SU-DHL-6 (cell line): ENCODE measurements around the gene ACTL7A.

Experiments
- H2AFZ ChIP-seq: fragments of 200-600 bp; sonication (generic); 2 replicates; pipeline ENCODE4 v1.6.1; 2014; ENCODE audit warnings: low read depth, mild to moderate bottlenecking, moderate library complexity, mixed read lengths, antibody characterized with exemption, low read length; ENCODE audit not compliant: severe bottlenecking
- H3F3A ChIP-seq: fragments of 200-600 bp; shearing (Covaris generic); 2 replicates; pipeline ENCODE4 v1.6.0; 2016; ENCODE audit warnings: antibody characterized with exemption, mild to moderate bottlenecking; ENCODE audit not compliant: insufficient read depth
- H3K27ac ChIP-seq: fragments of 200-600 bp; sonication (generic); 2 replicates; pipeline ENCODE4 v1.5.1; 2016; ENCODE audit warnings: low read depth, mild to moderate bottlenecking, low read length, moderate library complexity, mixed read lengths
- H3K27me3 ChIP-seq: fragments of 200-600 bp; sonication (generic), shearing (Covaris generic); 2 replicates; pipeline ENCODE4 v1.6.0; 2014; ENCODE audit warnings: mild to moderate bottlenecking, low read length
- H3K36me3 ChIP-seq: fragments of 200-600 bp; sonication (generic); 2 replicates; pipeline ENCODE4 v1.6.1; 2014; ENCODE audit warnings: mild to moderate bottlenecking, low read length, mixed read lengths
- H3K4me2 ChIP-seq: fragments of 300-600, 200-600 bp; shearing (Covaris generic), sonication (generic); 2 replicates; pipeline ENCODE4 v1.6.0; 2014; ENCODE audit warnings: low read length, low read depth, mild to moderate bottlenecking; ENCODE audit not compliant: poor library complexity, severe bottlenecking
- H3K4me3 ChIP-seq: fragments of 200-600 bp; sonication (generic); 2 replicates; pipeline ENCODE4 v1.5.1; 2014; ENCODE audit warnings: antibody characterized with exemption, low read length, mild to moderate bottlenecking, mixed read lengths; ENCODE audit not compliant: insufficient read depth, poor library complexity, severe bottlenecking
- H3K79me2 ChIP-seq: fragments of 200-600 bp; sonication (generic); 2 replicates; pipeline ENCODE4 v1.6.1; 2014; ENCODE audit warnings: mild to moderate bottlenecking, low read length, moderate library complexity; ENCODE audit not compliant: insufficient read depth
- H3K9ac ChIP-seq: fragments of 200-600 bp; sonication (generic); 2 replicates; pipeline ENCODE4 v1.7.0; 2014; ENCODE audit warnings: mild to moderate bottlenecking, low read length
- H3K9me2 ChIP-seq: fragments of 200-600 bp; sonication (generic); replicated peaks from 2 replicates; pipeline ENCODE4 v1.6.1; 2014; ENCODE audit warnings: low read length; ENCODE audit not compliant: insufficient read depth
- H3K9me3 ChIP-seq: fragments of 200-600 bp; sonication (generic); 2 replicates; pipeline ENCODE4 v1.6.1; 2014; ENCODE audit warnings: low read length, mixed read lengths; ENCODE audit not compliant: insufficient read depth
- H4K20me1 ChIP-seq: fragments of 200-600 bp; sonication (generic); 2 replicates; pipeline ENCODE4 v1.6.1; 2014; ENCODE audit warnings: low read depth, mild to moderate bottlenecking, antibody characterized with exemption, low read length, moderate library complexity, mixed read lengths
- CTCF ChIP-seq: fragments of 200-600 bp; sonication (generic); IDR thresholded peaks from one replicate; pipeline ENCODE4 v1.5.1; 2017; ENCODE audit warnings: antibody characterized with exemption, mild to moderate bottlenecking, low read length, moderate library complexity; ENCODE audit not compliant: insufficient read depth, poor library complexity, severe bottlenecking
- EZH2phosphoT487 ChIP-seq: fragments of 200-600 bp; sonication (generic), shearing (Covaris generic); conservative IDR thresholded peaks from 2 replicates; pipeline ENCODE4 v1.6.1; 2018; ENCODE audit warnings: mild to moderate bottlenecking, antibody characterized with exemption, low read length, moderate library complexity, mixed read lengths

The ACTL7A gene

DNA sequence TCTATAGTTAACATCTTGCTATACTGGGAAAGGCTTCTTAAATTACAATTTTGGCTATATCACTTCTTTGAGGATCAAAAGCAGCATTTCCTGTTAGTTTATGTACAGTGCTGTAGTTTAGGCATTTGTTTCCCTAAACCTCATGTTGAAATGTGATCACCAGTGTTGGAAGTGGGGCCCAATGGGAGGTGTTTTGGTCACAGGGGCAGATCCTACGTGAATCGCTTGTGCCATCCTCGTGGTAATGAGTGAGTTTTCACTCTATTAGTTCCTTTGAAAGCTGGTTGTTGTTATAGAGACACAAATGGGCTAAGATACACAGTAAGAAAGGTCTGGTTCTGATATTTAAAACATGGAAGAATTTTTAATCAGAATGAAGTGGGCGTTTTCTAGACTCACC lies 5.8 kb downstream of the ACTL7A start:
- Histone ChIP-seq H3K79me2 (no peaks in the 10 kb centered on the region), H2AFZ (no peak overlapping the region), H3K4me2 (no peak overlapping the region), H3F3A (no peaks in the 10 kb centered on the region), H4K20me1 (no peaks in the 10 kb centered on the region), H3K27ac (no peak overlapping the region), H3K36me3 (no peaks in the 10 kb centered on the region; the same call in none of the 2 replicates), H3K9ac (no peak overlapping the region), H3K4me3 (no peak overlapping the region), H3K27me3 (no peaks in the 10 kb centered on the region), H3K9me3 (no peaks in the 10 kb centered on the region), H3K9me2 (no peaks in the 10 kb centered on the region)
- TF ChIP-seq CTCF = no peak
- no peak for TF ChIP-seq EZH2phosphoT487

DNA sequence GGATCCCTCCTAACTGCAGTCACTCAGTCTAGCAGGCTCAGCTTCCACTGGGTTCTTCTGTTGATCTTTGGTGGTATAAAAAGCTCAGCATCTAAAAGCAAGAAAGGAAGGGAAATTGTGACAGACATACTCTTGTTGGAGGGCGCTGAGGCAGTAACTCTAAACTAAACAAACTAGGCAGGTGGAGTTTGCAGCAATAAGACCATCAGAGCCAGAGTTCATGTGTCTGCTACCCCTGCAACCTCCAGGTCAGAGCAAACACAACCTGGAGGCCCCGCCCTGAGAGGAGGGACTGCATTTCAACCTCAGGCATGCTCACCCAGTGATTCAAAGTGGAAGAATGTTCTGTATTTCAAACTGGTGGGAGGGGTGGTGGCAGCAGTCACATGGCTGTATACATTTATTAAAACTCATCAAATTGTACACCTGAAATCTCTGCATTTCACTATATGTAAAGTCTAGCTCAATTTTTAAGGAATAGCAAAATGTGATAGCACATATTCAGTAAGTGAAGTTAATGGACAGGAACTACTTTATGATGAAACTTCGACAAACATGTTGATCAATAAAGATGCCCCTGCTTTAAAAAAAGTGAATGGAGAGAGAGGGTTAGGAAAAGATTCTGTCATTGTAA lies 7.1 kb downstream of the ACTL7A start:
- no peak overlapping the region for H3K4me3 ChIP-seq
- no peak overlapping the region for H3K27ac ChIP-seq
- no peak overlapping the region for H3K4me2 ChIP-seq
- peaks cover 7% of the 10 kb centered on the region for H3K36me3 ChIP-seq
- H3K9ac ChIP-seq = no peak overlapping the region
- H4K20me1 ChIP-seq = no peaks in the 10 kb centered on the region
- no peaks in the 10 kb centered on the region for H3K27me3 ChIP-seq
- TF ChIP-seq CTCF = no peak
- TF ChIP-seq EZH2phosphoT487 = no peak
- no peaks in the 10 kb centered on the region for H3K79me2 ChIP-seq
- H3F3A ChIP-seq = no peaks in the 10 kb centered on the region
- H3K9me2 ChIP-seq = no peaks in the 10 kb centered on the region
- H3K9me3 ChIP-seq = no peaks in the 10 kb centered on the region
- H2AFZ ChIP-seq = no peak overlapping the region

GRCh38 chr9:108874058-108874788 lies 12.2 kb downstream of the ACTL7A start:
- no peak overlapping the region for H3K27ac ChIP-seq
- no peak overlapping the region for H3K4me3 ChIP-seq
- no peak overlapping the region for H2AFZ ChIP-seq
- no peak overlapping the region for H3K9ac ChIP-seq
- H3F3A ChIP-seq = no peaks in the 10 kb centered on the region
- no peaks in the 10 kb centered on the region for H4K20me1 ChIP-seq
- TF ChIP-seq CTCF (no peak), EZH2phosphoT487 (no peak)
- peaks cover 7% of the 10 kb centered on the region for H3K36me3 ChIP-seq
- H3K9me3 ChIP-seq = no peaks in the 10 kb centered on the region
- no peaks in the 10 kb centered on the region for H3K27me3 ChIP-seq
- H3K9me2 ChIP-seq = no peaks in the 10 kb centered on the region
- no peaks in the 10 kb centered on the region for H3K79me2 ChIP-seq
- H3K4me2 ChIP-seq = no peak overlapping the region
